Central memory CD8-positive, alpha-beta T cell (primary cell): ENCODE measurements around the gene DENND1B.

Experiments used
- ATAC-seq: fragments of 150-1000 bp; cut with Tn5 transposase; replicated peaks from 2 replicates; pipeline ENCODE4 v1.10.0; 2022; ENCODE audit warnings: mild to moderate bottlenecking, moderate FRiP score, moderate number of reproducible peaks; ENCODE audit not compliant: poor library complexity, severe bottlenecking; ENCODE audit errors: extremely low read depth
- DNase-seq, 2 donors: peaks; one replicate each; pipeline ENCODE4 v3.0.0; 2021; ENCODE audit warnings: low spot score in 2 of 2
- H3K27ac Mint-ChIP-seq: one replicate; pipeline ENCODE4 v1.8.0; 2022; ENCODE audit warnings: low read depth, mild to moderate bottlenecking, moderate library complexity, mixed read lengths
- H3K27me3 Mint-ChIP-seq: one replicate; pipeline ENCODE4 v1.8.0; 2022; ENCODE audit warnings: mixed read lengths
- H3K36me3 Mint-ChIP-seq: one replicate; pipeline ENCODE4 v1.8.0; 2022; ENCODE audit warnings: mild to moderate bottlenecking, moderate library complexity, mixed read lengths; ENCODE audit not compliant: insufficient read depth
- H3K4me1 Mint-ChIP-seq: one replicate; pipeline ENCODE4 v1.8.0; 2022; ENCODE audit warnings: mixed read lengths
- H3K4me3 Mint-ChIP-seq: one replicate; pipeline ENCODE4 v1.8.0; 2022; ENCODE audit warnings: mild to moderate bottlenecking, moderate library complexity, mixed read lengths
- H3K9me3 Mint-ChIP-seq: one replicate; pipeline ENCODE4 v1.8.0; 2022; ENCODE audit warnings: mixed read lengths

DENND1B gene

DNA sequence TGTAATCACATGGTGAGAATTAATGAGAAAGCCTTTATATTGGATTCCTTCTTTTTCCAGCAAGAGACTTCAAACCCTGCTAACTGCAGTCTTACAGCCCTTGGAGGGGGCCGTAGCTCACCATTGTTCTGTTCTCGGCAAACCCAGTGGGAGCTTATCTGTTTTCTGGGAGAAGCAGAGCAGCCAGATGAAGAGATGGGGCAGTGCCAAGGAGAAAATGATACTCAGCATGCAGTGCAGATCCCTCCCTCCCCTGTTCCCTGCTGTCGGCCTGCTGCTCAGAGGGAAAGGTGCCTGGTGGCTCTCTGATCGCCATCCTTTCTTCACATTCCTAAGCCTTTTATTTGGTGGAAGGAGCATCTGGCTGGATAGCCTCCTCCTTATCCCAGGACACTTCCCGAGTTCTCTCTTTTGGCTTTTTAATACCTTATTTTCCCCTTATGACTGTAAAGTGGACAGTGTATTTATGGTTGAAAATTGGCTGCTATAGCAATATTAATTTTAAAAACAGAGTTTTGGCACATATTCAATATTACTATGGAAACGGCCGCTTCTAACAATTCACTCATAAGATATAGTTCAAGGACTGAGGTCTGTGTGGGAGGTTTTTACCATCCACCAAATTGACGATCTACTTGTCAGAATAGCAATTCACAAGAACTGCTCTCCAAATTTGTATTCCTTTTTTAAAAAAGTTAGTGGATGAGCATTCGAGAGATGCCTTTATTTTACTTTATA lies 303.9 kb downstream of the DENND1B start:
- ATAC-seq (no peak), DNase-seq (no peak)
- Mint-ChIP-seq H3K4me3 (no peak overlapping the region), H3K9me3 (no peaks in the 10 kb centered on the region), H3K27ac (no peak overlapping the region), H3K4me1 (no peaks in the 10 kb centered on the region), H3K36me3 (no peaks in the 10 kb centered on the region), H3K27me3 (no peaks in the 10 kb centered on the region)

DNA sequence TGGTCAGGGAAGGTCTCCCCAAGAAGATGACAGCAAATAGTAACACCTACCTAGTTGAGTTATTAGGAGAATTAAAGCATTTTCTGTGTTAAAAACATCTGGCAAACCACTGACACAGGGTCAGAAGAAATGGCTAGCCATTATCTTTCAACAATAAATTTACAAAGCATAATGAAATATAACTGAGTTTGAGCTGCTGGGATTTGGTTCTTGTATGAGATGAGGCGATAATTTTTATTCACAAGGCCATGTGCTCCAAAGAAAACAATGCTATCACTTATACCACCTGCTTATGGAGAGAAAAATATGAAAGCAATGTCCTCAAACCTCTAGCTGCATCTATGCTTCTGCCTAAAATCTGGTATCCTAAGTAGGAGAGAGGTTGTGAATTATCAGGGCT lies 304.9 kb downstream of the DENND1B start:
- no peaks in the 10 kb centered on the region for H3K27me3 Mint-ChIP-seq
- no peaks in the 10 kb centered on the region for H3K36me3 Mint-ChIP-seq
- no peak overlapping the region for H3K27ac Mint-ChIP-seq
- no peaks in the 10 kb centered on the region for H3K4me1 Mint-ChIP-seq
- ATAC-seq (no peak), DNase-seq (no peak)
- no peak overlapping the region for H3K4me3 Mint-ChIP-seq
- H3K9me3 Mint-ChIP-seq = no peaks in the 10 kb centered on the region

DNA sequence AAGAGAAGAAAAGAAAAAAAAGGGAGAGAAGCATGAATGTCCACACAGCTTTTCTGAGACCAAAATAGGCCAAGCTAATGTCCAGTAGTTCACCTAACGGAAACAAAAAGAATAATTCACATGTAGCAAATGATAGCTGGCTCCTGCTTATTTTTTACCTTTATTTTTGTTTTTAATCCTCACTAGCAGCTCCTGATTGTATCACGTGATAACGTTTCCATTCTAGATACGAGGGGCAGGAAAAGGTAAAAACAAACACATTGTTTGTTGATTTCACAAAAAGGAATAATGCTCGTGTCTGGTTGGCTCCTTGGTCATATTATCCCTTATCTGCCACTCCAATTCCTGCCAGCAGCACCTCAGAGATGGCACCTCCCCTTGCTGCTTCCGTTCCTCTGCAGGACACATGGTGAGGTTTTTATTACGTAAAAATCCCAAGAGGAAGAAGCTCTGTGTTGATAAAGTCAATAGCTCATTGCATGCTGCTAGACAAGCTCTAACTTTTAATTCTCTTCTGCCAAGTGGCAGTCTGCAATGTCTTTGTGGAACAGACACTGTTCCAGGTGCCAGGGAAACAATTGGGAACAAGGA lies 305.6 kb downstream of the DENND1B start:
- DNase-seq (no peak), ATAC-seq (no peak)
- no peaks in the 10 kb centered on the region for H3K9me3 Mint-ChIP-seq
- no peaks in the 10 kb centered on the region for H3K27me3 Mint-ChIP-seq
- no peaks in the 10 kb centered on the region for H3K36me3 Mint-ChIP-seq
- no peak overlapping the region for H3K4me3 Mint-ChIP-seq
- no peaks in the 10 kb centered on the region for H3K4me1 Mint-ChIP-seq
- H3K27ac Mint-ChIP-seq = no peak overlapping the region

DNA sequence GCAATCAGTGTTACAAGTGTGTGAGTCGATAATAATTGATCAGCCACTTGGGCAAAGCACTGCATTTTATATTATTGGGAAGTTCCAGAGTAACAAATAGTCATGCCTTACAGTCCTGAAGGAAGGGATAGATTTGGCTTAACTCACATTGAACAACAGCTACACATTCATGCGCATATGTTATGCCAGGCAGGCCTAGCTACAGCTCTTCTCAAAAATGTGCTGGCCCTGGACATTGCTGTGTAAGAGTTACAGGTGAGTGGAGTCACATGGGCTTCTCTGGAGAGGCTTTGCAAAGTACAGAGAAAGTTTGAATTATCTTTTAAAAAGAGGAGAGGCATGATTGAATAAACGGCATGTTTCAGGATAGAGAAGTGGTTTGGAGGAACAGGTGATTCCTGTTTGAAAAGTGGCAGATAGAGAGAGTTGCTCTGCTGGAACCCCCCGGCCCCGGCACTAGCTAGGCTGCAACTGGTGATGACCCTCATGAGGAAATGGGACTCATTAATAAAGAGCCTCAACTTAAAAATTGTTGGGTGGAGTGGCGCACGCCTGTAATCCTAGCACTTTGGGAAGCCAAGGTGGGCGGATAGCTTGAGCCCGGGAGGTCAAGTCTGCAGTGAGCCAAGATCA lies 306.6 kb downstream of the DENND1B start:
- Mint-ChIP-seq H3K9me3 (no peaks in the 10 kb centered on the region), H3K36me3 (no peaks in the 10 kb centered on the region), H3K27ac (no peak overlapping the region), H3K4me3 (no peak overlapping the region), H3K4me1 (no peaks in the 10 kb centered on the region), H3K27me3 (no peaks in the 10 kb centered on the region)
- DNase-seq = no peak
- no peak for ATAC-seq

DNA sequence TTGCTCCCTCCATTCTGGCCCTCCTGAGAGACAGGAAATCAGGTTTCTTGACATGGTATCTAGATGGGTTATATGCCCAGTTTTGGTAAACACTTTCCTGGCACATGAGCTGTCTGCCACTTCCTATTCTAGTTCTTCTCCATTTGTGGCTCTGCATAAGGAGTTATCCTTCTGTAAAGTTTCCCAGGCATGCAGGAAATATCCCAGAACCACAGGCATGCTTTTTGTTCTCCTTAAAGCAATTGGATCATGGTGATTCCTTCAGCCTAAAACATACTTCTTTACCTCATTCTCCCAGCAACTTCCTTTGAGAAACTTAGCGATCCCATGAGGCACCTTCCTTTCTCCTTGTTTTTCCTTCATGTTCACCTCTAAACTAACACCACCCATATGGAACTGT lies 307.4 kb downstream of the DENND1B start:
- Mint-ChIP-seq H3K9me3 (no peaks in the 10 kb centered on the region), H3K4me1 (no peaks in the 10 kb centered on the region), H3K27me3 (no peaks in the 10 kb centered on the region), H3K36me3 (no peaks in the 10 kb centered on the region), H3K27ac (no peak overlapping the region), H3K4me3 (no peak overlapping the region)
- DNase-seq (no peak), ATAC-seq (no peak)

DNA sequence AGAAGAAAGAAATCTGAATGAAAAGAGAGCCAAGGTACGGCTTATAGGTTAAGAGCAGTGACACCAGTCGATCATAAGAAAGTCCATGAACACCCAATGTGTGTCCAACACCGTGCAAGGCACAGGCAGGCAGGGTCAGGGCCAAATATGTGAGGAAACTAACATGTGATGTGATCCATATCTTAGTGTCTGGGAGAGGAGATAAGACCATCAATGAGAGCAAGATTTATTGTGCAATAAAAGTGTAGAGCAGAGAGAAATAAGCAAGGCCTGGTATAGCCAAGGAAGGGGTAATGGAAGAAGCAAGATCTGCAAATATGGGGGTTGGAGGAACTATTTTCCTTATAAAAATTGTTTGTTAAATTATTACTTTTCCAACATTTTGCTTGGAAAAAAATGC lies 308.5 kb downstream of the DENND1B start:
- ATAC-seq = no peak
- no peaks in the 10 kb centered on the region for H3K36me3 Mint-ChIP-seq
- H3K27ac Mint-ChIP-seq = no peak overlapping the region
- H3K27me3 Mint-ChIP-seq = no peaks in the 10 kb centered on the region
- no peak overlapping the region for H3K4me3 Mint-ChIP-seq
- DNase-seq = no peak
- H3K9me3 Mint-ChIP-seq = no peaks in the 10 kb centered on the region
- no peaks in the 10 kb centered on the region for H3K4me1 Mint-ChIP-seq

DNA sequence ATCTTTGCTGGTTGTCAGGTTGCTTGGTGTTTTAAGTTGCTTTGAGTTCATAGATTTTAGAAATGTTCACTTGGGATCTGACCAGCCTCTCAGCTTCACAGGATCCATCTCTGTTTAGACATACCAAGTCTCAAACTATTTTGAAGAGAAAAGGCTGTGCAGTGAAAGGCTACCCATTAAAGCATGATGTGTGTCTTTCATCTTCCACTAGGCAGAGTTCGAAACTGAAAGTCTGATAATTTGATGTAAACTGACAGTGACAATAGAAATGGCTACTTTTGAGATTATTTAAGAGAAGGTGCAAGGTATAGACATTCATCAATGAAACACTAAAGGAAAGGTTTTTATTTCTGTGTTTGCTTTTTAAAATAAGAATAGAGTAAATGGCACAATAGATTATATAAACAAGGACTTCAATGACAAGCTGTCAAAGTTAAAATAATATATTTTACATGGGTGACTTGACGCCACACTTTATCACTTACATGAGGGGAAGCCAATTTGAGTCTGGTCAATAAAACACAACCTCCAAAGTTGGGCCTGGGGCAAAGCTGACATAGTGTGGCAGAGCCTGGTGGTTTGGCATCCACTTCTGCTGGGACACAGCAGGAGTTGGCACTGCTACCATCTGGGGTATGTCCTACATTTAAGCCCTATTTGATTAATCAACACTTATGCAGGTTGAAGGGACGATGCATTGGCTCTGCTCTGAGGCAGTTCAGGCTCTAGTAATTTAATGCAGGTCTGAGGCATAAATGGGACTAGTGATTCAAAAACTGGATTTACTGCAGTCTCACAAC lies 309.6 kb downstream of the DENND1B start:
- DNase-seq (no peak), ATAC-seq (no peak)
- Mint-ChIP-seq H3K36me3 (no peaks in the 10 kb centered on the region), H3K9me3 (no peaks in the 10 kb centered on the region), H3K4me1 (no peaks in the 10 kb centered on the region), H3K27ac (no peak overlapping the region), H3K27me3 (no peaks in the 10 kb centered on the region), H3K4me3 (no peak overlapping the region)

DNA sequence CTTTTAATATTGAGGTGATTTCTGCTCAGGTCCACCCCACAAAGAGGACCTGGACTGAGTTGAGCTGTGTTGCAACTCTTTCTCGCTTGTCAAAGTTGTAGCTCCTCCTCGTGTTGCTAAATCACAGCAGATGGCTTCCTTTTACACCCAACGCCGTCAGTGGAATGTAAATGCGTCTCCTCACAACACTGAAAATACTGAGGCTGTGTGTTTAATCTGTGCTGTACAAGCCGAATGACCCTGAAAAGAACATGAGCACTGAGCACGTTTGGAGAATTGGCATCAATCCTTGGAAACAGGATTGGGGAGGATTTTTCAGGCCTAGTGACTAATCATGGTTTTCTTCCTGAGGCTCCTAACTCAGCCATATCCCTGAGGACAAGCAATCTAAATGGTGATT lies 311.2 kb downstream of the DENND1B start:
- no peak for ATAC-seq

DNA sequence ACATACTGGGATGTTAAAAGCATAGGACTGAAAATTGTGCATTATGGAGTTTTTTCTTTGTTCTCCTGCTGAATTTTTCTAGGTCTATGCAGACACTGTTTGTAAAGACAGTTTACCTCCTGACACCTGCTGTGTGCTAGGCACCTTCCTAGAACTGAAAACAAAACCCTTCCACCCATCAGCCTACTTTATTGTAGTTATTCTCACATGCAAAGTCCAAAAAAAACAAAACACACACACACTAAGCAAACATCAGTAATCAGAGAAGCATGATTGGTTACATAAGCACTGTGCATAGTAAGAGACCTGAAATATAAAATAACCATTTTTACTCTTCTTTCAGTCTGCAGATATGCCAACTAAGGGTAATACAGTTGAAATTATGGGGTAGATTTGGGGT lies 312.1 kb downstream of the DENND1B start:
- Mint-ChIP-seq H3K27ac (no peak overlapping the region), H3K4me3 (no peak overlapping the region), H3K27me3 (no peaks in the 10 kb centered on the region), H3K9me3 (no peaks in the 10 kb centered on the region), H3K36me3 (no peaks in the 10 kb centered on the region), H3K4me1 (no peaks in the 10 kb centered on the region)
- DNase-seq = no peak
- no peak for ATAC-seq

More for the DNA sequence above, 311.2 kb downstream of the DENND1B start:
- no peak for DNase-seq
- H3K4me3 Mint-ChIP-seq = no peak overlapping the region
- no peak overlapping the region for H3K27ac Mint-ChIP-seq
- H3K9me3 Mint-ChIP-seq = no peaks in the 10 kb centered on the region
- no peaks in the 10 kb centered on the region for H3K4me1 Mint-ChIP-seq
- H3K36me3 Mint-ChIP-seq = no peaks in the 10 kb centered on the region
- H3K27me3 Mint-ChIP-seq = no peaks in the 10 kb centered on the region

DNA sequence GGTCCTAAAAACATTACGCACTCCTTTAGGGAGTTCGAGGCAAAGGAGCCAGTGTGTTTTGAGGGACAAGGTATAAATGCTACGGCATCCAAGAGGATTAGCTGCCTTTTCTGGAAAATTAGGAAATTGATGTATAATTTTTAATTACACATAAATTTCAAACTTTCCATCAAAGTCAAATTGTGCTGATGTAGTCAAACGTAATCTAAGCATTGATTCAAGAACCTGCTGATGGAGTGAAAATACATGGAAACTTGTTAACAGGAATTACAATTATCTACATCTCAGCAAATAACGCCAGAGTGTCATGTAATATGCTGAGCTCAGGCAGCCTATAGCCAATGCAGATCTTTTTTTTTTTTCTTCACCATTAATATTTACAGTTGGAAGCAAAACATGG lies 312.7 kb downstream of the DENND1B start:
- no peaks in the 10 kb centered on the region for H3K27me3 Mint-ChIP-seq
- H3K36me3 Mint-ChIP-seq = no peaks in the 10 kb centered on the region
- no peak overlapping the region for H3K4me3 Mint-ChIP-seq
- H3K4me1 Mint-ChIP-seq = no peaks in the 10 kb centered on the region
- no peak for ATAC-seq
- no peak for DNase-seq
- no peaks in the 10 kb centered on the region for H3K9me3 Mint-ChIP-seq
- H3K27ac Mint-ChIP-seq = no peak overlapping the region
